ENCODE measurements around the gene TSC2. TPM values are rescaled to one million over a fixed set of nuclear protein-coding genes. Genes with fewer than 3 reads are reported as not detected.

TSC2 gene
- total and polyA plus RNA-seq, 2 experiments from 2014 or later: 41.8 to 78.7 TPM

- Histone ChIP-seq H3K27me3 (peaks cover 21% of the 10 kb centered on the region), H2AFZ (no peak within 1 kb of the TSS), H3K4me1 (ENCODE audit: insufficient read depth) (peaks cover 32% of the 10 kb centered on the region)
Measured at GRCh38 chr16:2019518-2019920, 28.3 kb upstream of the TSC2 start, which contains the start of gene NPW. Gene NPW (plus strand): TSS chr16:2019785.

DNA sequence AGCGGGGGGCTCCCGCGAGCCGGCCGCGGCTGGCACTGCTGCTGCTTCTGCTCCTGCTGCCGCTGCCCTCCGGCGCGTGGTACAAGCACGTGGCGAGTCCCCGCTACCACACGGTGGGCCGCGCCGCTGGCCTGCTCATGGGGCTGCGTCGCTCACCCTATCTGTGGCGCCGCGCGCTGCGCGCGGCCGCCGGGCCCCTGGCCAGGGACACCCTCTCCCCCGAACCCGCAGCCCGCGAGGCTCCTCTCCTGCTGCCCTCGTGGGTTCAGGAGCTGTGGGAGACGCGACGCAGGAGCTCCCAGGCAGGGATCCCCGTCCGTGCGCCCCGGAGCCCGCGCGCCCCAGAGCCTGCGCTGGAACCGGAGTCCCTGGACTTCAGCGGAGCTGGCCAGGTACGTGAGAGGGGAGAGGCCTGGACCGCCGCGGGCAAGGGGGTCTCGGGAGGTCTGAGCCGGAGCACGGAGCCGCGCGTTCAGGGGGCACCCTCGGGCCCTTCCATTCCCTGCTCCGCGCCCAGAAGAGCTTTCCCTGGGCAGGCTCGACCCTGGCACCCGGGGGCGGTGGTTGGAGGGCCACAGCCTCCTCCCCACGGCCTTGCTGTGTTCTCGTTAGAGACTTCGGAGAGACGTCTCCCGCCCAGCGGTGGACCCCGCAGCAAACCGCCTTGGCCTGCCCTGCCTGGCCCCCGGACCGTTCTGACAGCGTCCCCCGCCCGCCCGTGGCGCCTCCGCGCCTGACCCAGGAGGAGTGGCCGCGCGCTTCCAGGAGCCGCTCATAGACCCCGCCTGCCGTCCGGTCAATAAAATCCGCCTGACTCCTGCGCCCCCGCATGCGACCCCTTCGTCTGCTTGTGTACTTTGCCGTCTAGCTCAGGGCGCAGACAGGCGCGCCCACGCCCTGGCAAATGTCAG, 27.6 kb upstream of the TSC2 start:
- Histone ChIP-seq H3K79me2 (no peaks in the 10 kb centered on the region), H3K27me3 (peaks cover 21% of the 10 kb centered on the region), H3K4me1 (ENCODE audit: insufficient read depth) (peaks cover 28% of the 10 kb centered on the region), H3K27ac (no peak overlapping the region), H2AFZ (no peak overlapping the region), H4K20me1 (ENCODE audit: insufficient read depth, poor library complexity, severe bottlenecking) (no peaks in the 10 kb centered on the region), H3K4me2 (peak overlapping the region; percentile 80), H3K9me3 (ENCODE audit: low read depth) (no peaks in the 10 kb centered on the region), H3K9me2 (replicated peaks; ENCODE audit: insufficient read depth) (no peaks in the 10 kb centered on the region), H3K36me3 (replicated peaks; ENCODE audit: insufficient read depth, low read depth) (no peaks in the 10 kb centered on the region), H3K4me3 (no peak overlapping the region)
- TF ChIP-seq EZH2phosphoT487 (IDR thresholded peaks at IDR 0.05; ENCODE audit: low read depth, severe bottlenecking, unreplicated experiment) (no peak), EZH2 (IDR thresholded peaks at IDR 0.05; ENCODE audit: borderline replicate concordance) (no peak), CTCF (IDR thresholded peaks at IDR 0.05; ENCODE audit: poor library complexity) (no peak)
- 3% methylated on average over 56 of the region's 96 CpGs for WGBS (ENCODE audit: low lambda C conversion rate, missing lambda C conversion rate)
- DNase-seq (ENCODE audit: low spot score): peak; percentile 48

More at GRCh38 chr16:2019518-2019920, 28.3 kb upstream of the TSC2 start, which contains the start of gene NPW:
- no peak for TF ChIP-seq EZH2 (IDR thresholded peaks at IDR 0.05; ENCODE audit: borderline replicate concordance)
- TF ChIP-seq EZH2phosphoT487 (IDR thresholded peaks at IDR 0.05; ENCODE audit: low read depth, severe bottlenecking, unreplicated experiment): no peak
- TF ChIP-seq CTCF (IDR thresholded peaks at IDR 0.05; ENCODE audit: poor library complexity): no peak
- no peaks in the 10 kb centered on the region for H3K36me3 ChIP-seq (replicated peaks; ENCODE audit: insufficient read depth, low read depth)
- no peaks in the 10 kb centered on the region for H3K9me3 ChIP-seq (ENCODE audit: low read depth)
- H3K9me2 ChIP-seq (replicated peaks; ENCODE audit: insufficient read depth): no peaks in the 10 kb centered on the region
- no peak for DNase-seq (ENCODE audit: low spot score)
- H3K4me3 ChIP-seq: no peak within 1 kb of the TSS
- H3K79me2 ChIP-seq: no peaks in the 10 kb centered on the region
- peak within 1 kb of the TSS; percentile 80 for H3K4me2 ChIP-seq
- H4K20me1 ChIP-seq (ENCODE audit: insufficient read depth, poor library complexity, severe bottlenecking): no peaks in the 10 kb centered on the region
- 14% methylated on average over 15 of the region's 33 CpGs for WGBS (ENCODE audit: low lambda C conversion rate, missing lambda C conversion rate)
- H3K27ac ChIP-seq: no peak within 1 kb of the TSS

DNA sequence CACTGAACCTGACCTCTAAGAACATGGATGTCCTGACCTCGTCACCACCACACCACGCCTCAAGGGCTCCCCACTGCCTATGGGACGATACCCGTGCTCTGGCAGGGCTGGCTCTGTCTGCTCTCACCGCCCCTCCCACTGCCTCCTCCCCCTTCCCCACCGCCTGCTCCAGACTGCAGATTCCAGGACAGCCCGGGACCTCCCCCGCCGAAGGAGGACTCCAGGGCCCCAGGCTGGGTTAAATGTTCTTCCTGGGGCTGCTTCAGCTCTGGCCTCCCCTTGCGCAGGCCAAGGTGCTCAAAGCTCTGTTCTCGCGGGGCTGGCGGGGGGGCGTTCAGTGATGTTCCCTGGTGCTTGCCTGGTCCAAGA, 25.1 kb upstream of the TSC2 start:
- H3K4me3 ChIP-seq: no peak overlapping the region
- H3K9me3 ChIP-seq (ENCODE audit: low read depth): no peaks in the 10 kb centered on the region
- DNase-seq (ENCODE audit: low spot score): peak; percentile 69
- peaks cover 36% of the 10 kb centered on the region for H3K4me1 ChIP-seq (ENCODE audit: insufficient read depth)
- peaks cover 21% of the 10 kb centered on the region for H3K27me3 ChIP-seq
- peak overlapping the region; percentile 80 for H3K4me2 ChIP-seq
- TF ChIP-seq CTCF (IDR thresholded peaks at IDR 0.05; ENCODE audit: poor library complexity): no peak
- no peak for TF ChIP-seq EZH2phosphoT487 (IDR thresholded peaks at IDR 0.05; ENCODE audit: low read depth, severe bottlenecking, unreplicated experiment)
- no peak for TF ChIP-seq EZH2 (IDR thresholded peaks at IDR 0.05; ENCODE audit: borderline replicate concordance)
- peak overlapping the region; percentile 60 for H2AFZ ChIP-seq
- no peaks in the 10 kb centered on the region for H3K36me3 ChIP-seq (replicated peaks; ENCODE audit: insufficient read depth, low read depth)
- peaks cover 8% of the 10 kb centered on the region for H3K79me2 ChIP-seq
- H4K20me1 ChIP-seq (ENCODE audit: insufficient read depth, poor library complexity, severe bottlenecking): peaks cover 3% of the 10 kb centered on the region
- peak overlapping the region; percentile 15 for H3K27ac ChIP-seq
- no peaks in the 10 kb centered on the region for H3K9me2 ChIP-seq (replicated peaks; ENCODE audit: insufficient read depth)
- WGBS (ENCODE audit: low lambda C conversion rate, missing lambda C conversion rate): 4% methylated on average over 13 of the region's 14 CpGs

Data from hepatocyte (in vitro differentiated cells).